COR-L47 (cell line): ENCODE results near the gene LTBP3.

Experiments used
- DNase-seq: peaks from one replicate; lab custom pipeline; 2025; lab: John Stamatoyannopoulos, UW

LTBP3 gene

DNA sequence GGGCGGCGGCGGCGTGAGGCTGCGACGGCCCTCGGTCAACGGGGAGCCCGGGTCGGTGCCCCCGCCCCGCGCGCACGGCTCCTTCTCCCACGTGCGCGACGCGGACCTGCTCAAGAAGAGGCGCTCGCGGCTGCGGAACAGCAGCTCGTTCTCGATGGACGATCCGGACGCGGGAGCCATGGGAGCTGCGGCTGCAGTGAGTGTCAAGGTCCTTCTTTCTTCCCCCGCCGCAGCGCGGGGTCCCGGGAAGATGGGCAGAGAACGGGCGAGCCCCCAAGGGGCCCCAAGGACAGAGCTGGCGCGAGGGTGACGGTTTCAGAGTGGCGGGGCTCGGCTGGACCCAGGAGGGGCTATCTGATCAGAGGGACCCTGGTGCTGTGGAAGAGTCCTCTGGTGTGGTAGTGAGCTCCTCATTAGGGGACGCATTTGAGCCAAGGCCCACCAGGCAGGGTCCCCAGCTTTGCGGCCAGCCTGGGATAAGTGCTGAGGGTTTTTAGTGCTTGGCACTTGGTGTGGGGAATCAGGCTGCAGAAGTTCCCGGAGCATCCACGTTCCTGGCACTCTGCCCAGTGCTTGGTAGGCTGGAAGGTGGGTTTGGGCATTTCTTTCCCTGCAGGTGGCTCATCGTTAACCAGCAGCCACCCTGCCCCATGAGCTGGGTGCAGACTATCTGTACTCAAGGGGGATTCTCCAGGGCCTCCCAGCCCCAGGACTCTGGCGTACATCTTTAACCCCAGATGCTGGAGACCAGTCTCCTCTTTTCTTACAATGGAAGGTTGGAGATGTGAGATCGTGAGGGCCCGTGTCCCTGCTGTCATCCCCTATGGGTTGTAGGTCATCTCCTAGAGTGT, 27.5 kb upstream of the LTBP3 start:
- DNase-seq, result peak; percentile 36

- no peak for DNase-seq
Observed at GRCh38 chr11:65584723-65585171, 26.6 kb upstream of the LTBP3 start.

GRCh38 chr11:65584106-65584505, 25.9 kb upstream of the LTBP3 start:
- no peak for DNase-seq

DNA sequence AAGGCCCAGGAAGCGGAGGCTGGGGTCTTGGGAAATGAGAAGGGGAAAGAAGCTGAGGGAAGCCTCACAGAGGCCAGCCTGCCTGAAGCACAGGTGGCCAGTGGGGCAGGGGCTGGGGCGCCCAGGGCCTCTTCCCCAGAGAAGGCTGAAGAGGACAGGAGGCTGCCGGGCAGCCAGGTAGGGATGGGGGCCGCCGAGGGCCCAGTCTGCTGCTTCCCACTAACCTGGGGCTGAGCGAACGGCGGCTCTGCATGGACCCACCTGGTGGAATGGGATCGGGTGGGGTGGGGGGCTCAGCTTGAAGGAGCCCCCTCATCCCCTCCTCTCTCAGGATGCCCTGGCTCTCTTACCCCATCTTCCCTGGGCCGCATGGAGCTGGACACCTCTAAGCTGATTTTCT, 25.4 kb upstream of the LTBP3 start:
- DNase-seq, result no peak

DNA sequence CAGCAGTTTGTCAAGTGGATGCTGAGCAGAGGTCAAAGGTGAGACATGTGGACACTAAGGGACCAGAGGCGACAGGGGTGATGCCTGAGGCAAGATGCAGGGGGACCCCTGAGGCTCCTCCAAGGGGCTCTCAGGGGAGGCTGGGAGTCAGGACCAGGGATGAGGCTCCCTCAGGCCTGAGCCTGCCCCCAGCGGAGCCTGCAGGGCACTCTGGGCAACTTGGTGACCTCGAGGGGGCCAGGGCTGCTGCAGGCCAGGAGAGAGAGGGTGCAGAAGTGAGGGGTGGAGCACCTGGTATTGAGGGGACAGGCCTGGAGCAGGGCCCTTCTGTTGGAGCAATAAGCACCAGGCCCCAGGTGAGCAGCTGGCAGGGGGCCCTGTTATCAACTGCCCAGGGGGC, 23.8 kb upstream of the LTBP3 start:
- DNase-seq, result no peak

DNA sequence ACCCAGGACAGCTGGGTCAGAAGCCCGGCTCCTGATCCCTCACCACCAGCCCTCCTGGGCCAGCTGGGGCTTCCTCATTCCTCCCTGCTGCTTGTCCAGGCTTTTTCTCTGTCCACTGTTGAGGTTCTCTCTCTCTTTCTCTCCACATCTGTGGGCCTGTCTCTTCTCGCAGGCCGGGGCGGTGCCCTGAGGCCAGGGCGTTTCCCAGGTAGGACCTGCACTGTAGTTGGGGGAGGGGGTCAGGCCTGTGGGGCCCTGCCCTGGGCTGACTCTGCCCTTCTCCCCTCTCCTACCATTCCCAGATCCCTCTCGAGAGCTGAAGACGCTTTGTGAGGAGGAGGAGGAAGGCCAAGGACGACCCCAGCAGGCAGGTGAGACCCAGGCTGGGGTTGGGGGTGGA, 22.6 kb upstream of the LTBP3 start:
- DNase-seq, result no peak

- no peak for DNase-seq
Observed at GRCh38 chr11:65580031-65580692, 22.0 kb upstream of the LTBP3 start.

DNA sequence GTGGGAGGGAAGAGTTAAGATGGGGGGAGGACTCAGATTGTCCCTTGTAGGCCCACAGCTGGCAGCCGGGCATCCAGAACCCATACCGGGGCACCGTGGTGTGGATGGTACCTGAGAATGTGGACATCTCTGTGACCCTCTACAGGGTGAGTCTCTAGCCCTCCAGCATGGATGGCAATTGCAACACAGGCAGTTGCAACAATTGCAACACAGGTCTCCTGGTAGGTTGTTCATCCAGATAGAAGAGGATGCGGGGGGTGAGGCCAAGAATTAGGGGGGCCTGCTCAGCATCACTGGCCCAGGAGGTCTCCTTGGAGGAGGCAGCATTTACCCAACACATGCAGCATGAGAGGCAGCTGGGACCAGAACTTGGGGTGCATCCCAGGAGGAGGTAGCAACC, 21.1 kb upstream of the LTBP3 start:
- DNase-seq, result no peak

GRCh38 chr11:65578667-65579066, 20.5 kb upstream of the LTBP3 start:
- no peak for DNase-seq

DNA sequence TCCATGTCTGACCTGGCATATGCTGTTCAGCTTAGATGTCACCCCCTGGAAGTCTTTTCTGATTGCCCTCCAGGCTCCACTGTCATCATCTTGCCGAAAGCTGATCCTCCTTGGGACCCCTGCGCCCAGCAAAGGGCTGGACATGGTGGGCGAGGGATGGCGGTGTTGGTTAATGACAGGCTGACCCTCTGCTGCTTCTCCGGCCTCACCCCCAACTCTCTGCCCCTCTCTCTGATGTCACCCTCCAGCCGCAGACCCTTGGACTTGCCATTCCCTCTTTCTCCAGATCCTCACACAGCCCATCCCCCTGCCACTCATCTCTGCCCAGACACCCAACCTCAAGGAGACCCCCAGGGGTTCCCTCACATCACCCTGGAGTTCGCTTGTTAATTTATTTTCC, 20.0 kb upstream of the LTBP3 start:
- DNase-seq, result no peak

DNA sequence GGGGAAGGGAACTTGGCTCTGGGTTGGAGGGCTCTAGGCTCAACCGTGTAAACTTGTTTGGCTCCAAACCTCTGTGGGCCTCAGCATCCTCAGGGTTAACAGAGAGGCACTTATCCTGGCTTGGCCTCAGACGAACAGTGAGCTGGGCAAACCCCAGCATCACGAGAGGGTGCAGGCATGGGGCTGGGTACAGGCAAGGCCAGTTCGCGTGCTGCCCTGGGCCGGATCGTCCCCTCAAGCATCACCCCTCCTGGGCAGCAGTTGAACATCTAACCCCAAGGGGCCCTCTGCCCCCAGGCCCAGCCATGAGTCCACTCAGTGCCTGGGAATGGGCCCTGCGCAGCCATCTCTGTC, 19.6 kb upstream of the LTBP3 start:
- no peak for DNase-seq

GRCh38 chr11:65576867-65577755, 19.0 kb upstream of the LTBP3 start:
- no peak for DNase-seq

GRCh38 chr11:65576232-65576866, 18.2 kb upstream of the LTBP3 start:
- DNase-seq, result no peak

DNA sequence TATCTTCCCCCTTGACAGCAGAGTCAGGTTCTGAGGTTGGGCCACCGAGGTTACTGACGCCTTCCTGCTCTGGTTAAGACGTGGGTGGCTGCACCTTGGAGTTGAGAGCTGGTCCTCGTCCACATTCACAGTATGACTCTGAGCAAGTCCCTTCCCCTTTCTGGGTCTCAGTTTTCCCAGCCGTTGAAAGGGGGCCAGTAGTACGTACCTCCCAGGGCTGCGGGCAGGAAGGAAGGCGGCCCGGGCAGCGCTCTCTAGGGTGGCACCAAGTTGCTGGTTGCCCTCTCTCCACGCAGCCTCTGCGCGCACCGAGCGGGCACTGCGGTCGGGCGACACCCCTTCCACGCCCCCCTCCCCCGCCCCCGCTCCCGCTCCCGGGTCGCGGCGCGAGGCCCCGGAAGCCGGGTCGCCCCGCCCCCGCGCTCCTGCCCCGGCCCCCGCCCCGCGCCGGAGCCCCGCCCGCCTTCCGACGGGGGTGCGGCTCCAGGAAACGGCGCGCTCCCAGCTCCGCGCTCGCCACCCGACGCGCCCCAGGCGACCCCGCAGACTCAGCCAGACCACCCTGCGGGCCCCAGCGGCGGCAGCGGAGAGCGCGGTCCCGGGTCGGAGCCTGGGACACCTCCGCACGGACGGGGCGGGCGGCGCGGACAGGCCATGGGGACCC, 17.5 kb upstream of the LTBP3 start, which contains the start of gene EHBP1L1:
Gene EHBP1L1 (plus strand): TSS at position 486 of the 664 bp plus-strand sequence. CDS start 250 bp downstream, outside the sequence.
- DNase-seq, result peak; percentile 33

- DNase-seq, result peak; percentile 55
Observed at GRCh38 chr11:65574811-65575567, 16.8 kb upstream of the LTBP3 start.

DNA sequence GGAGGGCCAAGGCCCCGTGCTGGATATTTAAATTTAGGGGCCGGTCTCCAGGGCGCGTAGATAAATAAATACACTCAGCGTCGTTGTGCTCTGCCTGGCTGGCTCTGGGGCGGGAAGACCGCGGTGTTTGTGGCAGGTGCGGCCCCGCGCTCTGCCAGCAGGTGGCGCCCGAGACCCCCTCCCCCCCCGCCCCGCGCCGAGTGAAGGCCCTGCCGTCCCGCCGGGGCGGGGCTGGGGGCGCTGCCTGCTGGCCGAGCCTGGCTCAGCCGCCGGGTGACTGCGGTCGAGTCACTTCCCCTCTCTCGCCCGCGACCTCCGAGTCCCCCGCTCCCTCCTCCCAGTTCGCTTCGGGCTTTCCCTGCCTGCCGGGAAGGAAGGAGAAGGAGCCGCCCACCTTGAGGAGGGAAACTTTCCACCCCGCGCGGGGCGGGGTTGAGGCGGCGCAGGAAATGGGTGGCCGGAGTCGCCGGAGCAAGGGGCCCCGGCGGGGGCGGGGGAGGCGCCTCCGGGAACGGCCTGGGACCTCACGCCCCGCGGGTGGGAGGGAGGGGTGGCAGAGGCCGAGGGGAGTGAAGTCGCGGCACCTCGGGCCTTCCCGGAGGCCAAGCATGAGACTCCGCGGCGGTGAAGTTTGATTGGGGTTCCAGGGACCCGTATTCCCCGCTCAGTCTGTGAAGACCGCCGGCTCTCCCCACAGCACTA, 16.1 kb upstream of the LTBP3 start:
- DNase-seq, result peak; percentile 47

- DNase-seq, result no peak
Observed at GRCh38 chr11:65573391-65574079, 15.4 kb upstream of the LTBP3 start.

DNA sequence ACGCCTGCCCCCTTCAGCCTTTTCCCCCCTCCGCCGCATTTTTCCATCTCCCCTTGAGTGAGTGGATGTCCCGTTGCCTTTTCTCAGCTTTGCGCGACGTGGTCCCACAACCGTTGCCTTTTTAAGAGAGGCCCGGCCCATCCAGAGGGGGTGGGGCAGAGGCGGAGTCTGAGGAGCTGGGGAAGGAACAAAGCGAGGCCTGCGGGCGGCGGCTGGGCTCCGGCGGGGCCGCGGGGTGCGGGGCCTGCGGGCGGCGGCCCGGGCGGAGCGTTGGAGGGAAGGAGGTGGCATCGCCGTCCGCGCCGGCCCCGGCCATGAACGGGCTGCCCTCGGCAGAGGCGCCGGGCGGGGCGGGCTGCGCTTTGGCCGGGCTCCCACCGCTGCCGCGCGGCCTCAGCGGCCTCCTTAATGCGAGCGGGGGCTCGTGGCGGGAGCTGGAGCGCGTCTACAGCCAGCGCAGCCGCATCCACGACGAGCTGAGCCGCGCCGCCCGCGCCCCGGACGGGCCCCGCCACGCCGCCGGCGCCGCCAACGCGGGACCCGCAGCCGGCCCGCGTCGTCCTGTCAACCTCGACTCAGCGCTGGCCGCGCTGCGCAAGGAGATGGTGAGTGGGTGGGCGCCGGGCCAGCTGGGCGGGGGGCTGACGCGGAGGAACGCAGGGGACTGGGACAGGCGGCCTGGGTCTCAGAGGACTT, 14.3 kb upstream of the LTBP3 start, which contains the start of gene FAM89B:
Gene FAM89B (plus strand): TSS at position 183 of the 696 bp plus-strand sequence. CDS start 132 bp downstream, at position 315.
- DNase-seq, result peak; percentile 57

DNA sequence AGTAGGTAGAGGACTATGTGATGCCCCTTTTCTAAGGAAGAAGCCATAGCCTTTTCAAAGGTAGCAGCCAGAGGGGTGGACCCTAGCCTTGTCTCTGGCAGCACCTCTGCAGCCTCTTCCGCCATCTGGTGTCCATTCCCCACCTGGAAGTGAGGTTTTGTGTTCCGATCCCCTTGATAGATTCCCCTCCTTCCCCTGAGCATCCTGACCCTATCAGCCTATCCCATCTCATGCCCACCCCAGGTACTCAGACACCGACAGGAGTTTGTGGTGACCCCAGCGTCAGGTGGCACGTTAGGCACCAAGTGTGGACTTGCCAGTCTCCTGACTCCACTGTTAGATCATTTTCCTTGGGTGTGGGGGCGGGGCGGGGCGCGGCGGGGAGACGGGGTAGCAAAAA, 13.8 kb upstream of the LTBP3 start:
- peak; percentile 71 for DNase-seq
